ENCODE results near the gene SPACA5.
"Not testable (repeated sequence)": the region's sequence is repeated elsewhere in the genome, so short reads cannot be mapped to it uniquely, and the experiment has no call there.

Gene SPACA5

GRCh38 chrX:48006688-48007087 is at the start of gene SPACA5:
TSS of gene SPACA5 (plus strand) at chrX:48006988. CDS start at chrX:48007803, 815 bp downstream.
- not testable (repeated sequence) for DNase-seq (ENCODE audit: low read depth)

DNA sequence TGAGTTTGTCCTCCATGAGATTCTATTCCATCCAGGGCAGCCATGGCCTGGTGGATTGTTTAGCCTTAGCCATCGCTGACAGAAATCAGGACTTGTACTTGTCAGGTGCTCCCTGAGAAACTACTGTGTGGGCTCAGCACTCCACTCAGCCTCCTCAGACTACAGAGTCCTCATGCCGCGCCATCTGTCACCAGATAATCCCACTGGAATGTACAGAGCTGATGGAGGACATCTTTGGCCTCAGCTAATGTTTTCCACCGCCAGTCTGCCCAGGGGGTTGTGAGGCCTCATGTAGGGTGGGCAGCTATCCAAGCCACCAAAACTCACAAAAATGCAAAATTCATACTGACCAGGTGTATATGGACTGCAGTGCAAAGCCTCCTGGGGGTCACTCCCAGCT is 48.6 kb upstream of the SPACA5 start:
- DNase-seq (ENCODE audit: low read depth), result not testable (repeated sequence)

GRCh38 chrX:47958761-47959342 is 47.9 kb upstream of the SPACA5 start:
- DNase-seq (ENCODE audit: low read depth), result no peak

GRCh38 chrX:47960406-47960805 is 46.4 kb upstream of the SPACA5 start:
- no peak for DNase-seq (ENCODE audit: low read depth)

DNA sequence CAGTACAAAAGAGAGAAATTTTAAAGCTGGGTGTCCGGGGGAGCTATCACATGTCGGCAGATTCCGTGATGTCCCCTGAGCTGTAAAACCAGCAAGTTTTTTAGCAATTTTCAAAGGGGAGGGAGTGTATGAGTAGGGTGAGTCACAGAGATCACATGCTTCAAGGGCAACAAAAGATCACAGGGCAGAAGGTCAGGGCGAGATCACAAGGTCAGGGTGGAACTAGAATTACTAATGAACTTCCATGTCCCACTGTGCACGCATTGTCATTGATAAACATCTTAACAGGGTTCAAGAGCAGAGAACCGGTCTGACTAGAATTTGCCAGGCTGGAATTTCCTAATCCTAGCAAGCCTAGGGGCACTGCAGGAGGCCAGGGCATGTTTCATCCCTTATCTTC is 45.0 kb upstream of the SPACA5 start:
- not testable (repeated sequence) for DNase-seq (ENCODE audit: low read depth)

GRCh38 chrX:47965526-47965925 is 41.3 kb upstream of the SPACA5 start:
- not testable (repeated sequence) for DNase-seq (ENCODE audit: low read depth)

GRCh38 chrX:47973235-47973634 is 33.6 kb upstream of the SPACA5 start:
- DNase-seq (ENCODE audit: low read depth), result no peak

DNA sequence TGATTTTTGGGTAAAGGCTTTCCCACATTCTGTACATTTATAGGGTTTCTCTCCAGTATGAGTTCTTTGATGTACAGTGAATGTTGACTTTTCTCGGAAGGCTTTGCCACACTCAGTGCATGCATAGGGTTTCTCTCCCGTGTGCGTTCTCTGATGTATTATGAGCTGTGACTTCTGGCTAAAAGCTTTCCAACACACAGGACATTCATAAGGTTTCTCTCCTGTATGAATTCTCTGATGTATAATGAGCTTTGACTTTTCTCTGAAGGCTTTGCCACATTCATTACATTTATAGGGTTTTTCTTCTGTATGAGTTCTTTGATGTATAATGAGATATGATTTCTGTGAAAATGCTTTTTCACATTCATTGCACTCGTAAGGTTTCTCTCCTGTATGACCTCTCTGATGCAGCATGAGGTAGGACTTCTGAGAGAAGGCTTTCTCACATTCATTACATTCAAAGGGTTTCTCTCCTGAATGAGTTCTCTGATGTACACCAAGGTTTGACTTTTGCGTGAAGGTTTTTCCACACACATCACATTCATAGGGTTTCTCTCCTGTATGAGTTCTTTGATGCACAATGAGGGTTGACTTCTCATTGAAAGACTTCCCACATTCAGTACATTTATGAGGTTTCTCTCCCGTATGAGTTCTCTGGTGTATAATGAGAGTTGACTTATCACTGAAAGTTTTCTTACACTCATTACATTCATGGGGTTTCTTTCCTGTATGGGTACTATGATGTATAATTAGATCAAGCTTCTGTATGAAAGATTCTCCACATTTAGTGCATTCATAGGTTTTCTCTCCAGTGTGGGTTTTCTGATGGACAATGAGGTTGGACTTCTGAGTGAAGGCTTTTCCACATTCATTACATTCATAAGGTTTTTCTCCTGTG is 30.3 kb upstream of the SPACA5 start:
- DNase-seq (ENCODE audit: low read depth), result no peak

- DNase-seq (ENCODE audit: low read depth), result no peak
These were observed 15.3 kb upstream of the SPACA5 start for GRCh38 chrX:47991263-47992094.

- DNase-seq (ENCODE audit: low read depth), result no peak
These were observed 14.8 kb upstream of the SPACA5 start for GRCh38 chrX:47992095-47992380.

DNA sequence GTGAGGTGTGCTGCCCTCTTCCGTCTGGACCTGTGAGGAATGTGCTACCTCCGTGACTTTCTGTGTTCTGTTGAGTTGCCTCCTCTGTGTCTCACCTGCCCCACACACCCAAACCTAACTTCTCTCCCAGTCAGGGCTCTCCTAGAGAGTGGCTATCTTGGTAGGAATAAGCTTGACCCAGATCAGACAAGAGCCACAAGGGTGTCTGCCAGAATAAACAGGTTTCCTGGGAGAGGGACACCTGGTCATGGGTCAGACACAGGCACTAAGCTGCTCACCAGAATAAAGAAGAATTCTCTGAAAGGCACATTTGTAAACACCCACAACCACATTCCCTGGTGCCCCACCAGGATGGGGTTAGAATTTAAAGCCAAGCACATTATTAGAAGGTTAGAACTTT is 14.1 kb upstream of the SPACA5 start:
- DNase-seq (ENCODE audit: low read depth), result no peak

DNA sequence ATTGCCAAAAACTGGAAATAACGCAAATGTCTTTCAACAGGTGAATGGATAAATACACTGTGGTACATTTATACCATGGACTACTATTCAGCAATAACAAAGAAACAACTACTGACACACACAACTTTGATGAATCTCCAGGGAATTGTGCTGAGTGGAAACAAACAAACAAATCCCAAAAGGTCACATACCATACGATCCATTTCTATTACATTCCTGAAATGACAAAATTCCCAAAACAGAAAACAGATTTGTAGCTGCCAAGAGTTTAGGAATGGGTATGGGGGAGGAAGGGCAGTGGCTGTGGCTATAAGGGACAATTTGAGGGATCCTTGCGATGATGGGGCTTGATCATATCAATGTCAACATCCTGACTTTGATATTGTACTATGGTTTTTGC is 5.5 kb upstream of the SPACA5 start:
- no peak for DNase-seq (ENCODE audit: low read depth)

- DNase-seq (ENCODE audit: low read depth), result no peak
These were observed 4.5 kb upstream of the SPACA5 start for GRCh38 chrX:48002319-48002718.

DNA sequence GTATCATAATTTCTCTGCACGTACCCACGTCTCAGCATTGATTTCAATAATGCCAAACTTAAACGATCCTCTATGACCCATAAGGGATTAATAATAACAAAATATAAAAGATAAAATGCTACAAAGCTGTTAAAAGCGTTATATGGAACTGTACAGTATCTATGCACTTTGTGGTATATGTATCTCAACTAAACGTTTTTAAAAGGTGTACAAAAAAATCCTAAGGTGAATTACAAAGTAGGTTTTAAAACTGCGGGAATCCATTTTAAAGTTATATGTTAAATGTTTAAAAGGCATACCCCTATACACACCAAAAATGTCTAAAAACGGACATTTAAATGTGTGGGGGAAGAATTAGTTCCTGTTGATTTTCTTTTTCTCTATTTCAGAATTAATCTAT is 3.9 kb upstream of the SPACA5 start:
- DNase-seq (ENCODE audit: low read depth), result no peak

DNA sequence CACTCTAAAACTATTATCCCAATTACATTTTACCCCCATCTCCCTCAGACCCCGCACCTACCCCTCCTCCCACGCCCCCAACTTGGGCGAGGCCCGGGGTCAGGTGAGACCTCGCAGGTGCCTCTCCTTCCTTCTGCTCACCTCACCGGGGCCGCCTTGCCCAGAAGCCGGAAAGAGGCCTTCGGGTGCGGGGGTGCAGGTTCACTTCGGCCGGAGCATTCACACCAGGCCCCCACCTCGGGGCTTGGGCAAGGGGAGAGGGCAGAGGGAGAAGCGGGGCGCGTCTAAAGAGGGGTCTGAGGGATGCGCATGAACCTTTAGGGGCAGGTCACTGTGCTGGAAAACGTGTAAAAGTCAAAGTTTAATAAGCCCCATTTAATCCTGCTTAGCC is 3.4 kb upstream of the SPACA5 start:
- no peak for DNase-seq (ENCODE audit: low read depth)

GRCh38 chrX:48003758-48004457 is 2.9 kb upstream of the SPACA5 start, which contains the start of gene ZNF182:
TSS of gene ZNF182 (minus strand) at chrX:48003989. CDS start at chrX:48002609, 1,380 bp downstream.
- peak; percentile 84 for DNase-seq (ENCODE audit: low read depth)

DNA sequence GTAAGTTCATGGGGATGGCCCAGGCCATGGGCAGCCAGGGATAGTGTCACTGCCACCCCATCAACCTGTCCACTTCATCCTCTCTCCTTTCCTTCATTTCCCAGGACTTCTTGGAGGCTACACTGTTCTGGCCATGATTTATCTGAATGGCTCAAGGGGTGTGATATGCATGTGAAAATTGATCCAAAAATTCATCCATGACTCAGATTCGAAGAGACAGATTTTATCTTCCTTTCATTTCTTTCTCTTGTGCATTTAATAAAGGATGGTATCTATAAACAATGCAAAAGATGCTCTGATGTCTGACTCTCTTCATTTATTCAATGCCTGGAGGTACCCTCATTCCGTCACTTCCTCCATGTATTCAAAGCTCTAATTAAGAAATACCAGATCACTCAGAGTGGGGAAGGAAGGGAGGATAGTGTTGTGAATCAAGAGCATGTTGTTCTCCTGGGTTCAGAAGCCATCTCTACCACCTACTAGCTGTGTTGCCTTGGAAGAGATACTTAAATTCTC is 2.7 kb downstream of the SPACA5 start:
- DNase-seq (ENCODE audit: low read depth), result not testable (repeated sequence)

DNA sequence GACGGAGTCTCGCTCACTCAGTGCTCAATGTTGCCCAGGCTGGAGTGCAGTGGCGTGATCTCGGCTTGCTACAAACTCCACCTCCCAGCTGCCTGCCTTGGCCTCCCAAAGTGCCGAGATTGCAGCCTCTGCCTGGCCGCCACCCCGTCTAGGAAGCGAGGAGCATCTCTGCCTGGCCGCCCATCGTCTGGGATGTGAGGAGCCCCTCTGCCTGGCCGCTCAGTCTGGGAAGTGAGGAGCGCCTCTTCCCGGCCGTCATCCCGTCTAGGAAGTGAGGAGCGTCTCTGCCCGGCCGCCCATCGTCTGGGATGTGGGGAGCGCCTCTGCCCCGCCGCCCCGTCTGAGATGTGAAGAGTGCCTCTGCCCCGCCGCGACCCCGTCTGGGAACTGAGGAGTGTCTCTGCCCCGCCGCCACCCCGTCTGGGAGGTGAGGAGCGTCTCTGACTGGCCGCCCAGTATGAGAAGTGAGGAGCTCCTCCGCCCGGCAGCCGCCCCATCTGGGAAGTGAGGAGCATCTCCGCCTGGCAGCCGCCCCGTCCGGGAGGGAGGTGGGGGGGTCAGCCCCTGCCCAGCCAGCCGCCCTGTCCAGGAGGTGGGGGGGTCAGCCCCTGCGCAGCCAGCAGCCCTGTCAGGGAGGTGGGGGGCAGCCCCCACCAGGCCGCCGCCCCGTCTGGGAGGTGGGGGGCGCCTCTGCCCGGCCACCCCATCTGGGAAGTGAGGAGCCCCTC is 10.0 kb downstream of the SPACA5 start:
- DNase-seq (ENCODE audit: low read depth), result not testable (repeated sequence)

DNA sequence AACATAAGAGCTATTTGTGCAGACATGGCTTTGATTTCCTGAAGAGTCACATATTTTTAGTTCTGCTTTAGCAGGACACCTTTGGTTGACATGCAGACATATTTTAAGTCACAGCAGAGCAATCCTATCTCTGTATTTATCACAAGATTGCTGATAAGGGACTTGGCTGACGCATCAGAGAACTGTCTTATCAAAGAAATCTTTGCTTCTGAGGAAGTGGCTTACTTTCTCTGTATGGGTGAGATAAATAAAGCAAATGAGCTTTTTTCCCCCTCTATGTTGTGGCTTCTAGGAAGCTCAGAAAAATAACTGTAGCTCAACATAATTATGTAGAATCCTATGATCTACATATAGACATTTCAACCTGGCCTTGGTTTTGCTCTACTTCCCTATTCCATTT is 13.1 kb downstream of the SPACA5 start:
- DNase-seq (ENCODE audit: low read depth), result not testable (repeated sequence)

DNA sequence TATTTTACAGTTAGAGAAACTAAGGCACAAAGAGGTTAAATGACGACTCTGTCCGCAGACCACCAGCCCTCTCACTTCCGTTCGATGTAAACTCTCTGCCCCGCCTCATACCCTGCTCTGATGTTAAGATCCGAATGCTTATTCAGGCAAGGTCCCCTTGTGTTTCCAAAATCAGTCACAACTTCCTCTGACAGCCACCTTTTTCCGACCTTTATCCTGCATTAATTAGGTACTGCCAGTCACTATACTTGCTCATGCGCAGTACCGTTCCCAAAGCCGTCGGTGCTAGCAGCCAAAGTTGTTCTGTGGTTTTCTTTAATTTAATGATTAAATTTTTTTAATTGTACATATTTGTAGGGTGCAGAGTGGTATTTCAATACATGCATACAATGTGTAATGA is 13.7 kb downstream of the SPACA5 start:
- not testable (repeated sequence) for DNase-seq (ENCODE audit: low read depth)

Measured in activated T-helper 9 cell treated with anti-CD3 and anti-CD28 coated beads, Interleukin-2, amount 50 U/mL, for 16 hours (primary cell).